Measurements from ENCODE around the gene CST6.

Gene CST6

DNA sequence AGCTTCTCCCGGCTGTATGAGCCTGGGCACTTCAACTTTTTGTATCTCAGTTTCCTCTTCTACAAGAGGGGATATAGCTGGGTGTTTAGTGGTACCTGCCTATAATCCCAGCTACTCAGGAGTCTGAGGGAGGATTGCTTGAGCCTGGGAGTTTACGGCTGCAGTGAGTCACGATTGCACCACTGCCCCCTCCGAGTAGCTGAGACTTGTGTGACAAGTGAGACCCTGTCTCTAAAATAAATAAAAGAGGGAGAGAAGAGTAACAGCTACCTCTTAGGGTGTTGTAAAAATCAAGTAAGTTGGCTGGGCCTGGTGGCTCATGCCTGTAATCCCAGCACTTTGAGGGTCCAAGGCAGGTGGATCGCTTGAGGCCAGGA is 24.5 kb downstream of the CST6 start:
- ATAC-seq = no peak
- no peak for TF ChIP-seq ZNF565 (CRISPR knock-in tag; conservative IDR thresholded peaks at IDR 0.05; ENCODE audit: low read depth)
- TF ChIP-seq OSR1 (CRISPR knock-in tag; IDR thresholded peaks at IDR 0.05) = no peak
- TF ChIP-seq TOX (CRISPR knock-in tag; IDR thresholded peaks at IDR 0.05; ENCODE audit: borderline replicate concordance) = no peak
- no peak for TF ChIP-seq PPARA (CRISPR knock-in tag; IDR thresholded peaks at IDR 0.05; ENCODE audit: borderline replicate concordance)
- no peak for TF ChIP-seq RARB (CRISPR knock-in tag; IDR thresholded peaks at IDR 0.05)
- no peak for TF ChIP-seq SNAI2 (CRISPR knock-in tag; IDR thresholded peaks at IDR 0.05)
- TF ChIP-seq ZFP3 (CRISPR knock-in tag; IDR thresholded peaks at IDR 0.05) = no peak
- TF ChIP-seq, protein P1, sequence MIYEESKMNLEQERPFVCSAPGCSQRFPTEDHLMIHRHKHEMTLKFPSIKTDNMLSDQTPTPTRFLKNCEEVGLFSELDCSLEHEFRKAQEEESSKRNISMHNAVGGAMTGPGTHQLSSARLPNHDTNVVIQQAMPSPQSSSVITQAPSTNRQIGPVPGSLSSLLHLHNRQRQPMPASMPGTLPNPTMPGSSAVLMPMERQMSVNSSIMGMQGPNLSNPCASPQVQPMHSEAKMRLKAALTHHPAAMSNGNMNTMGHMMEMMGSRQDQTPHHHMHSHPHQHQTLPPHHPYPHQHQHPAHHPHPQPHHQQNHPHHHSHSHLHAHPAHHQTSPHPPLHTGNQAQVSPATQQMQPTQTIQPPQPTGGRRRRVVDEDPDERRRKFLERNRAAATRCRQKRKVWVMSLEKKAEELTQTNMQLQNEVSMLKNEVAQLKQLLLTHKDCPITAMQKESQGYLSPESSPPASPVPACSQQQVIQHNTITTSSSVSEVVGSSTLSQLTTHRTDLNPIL (CRISPR knock-in tag; IDR thresholded peaks at IDR 0.05; ENCODE audit: low read depth) = no peak
- TF ChIP-seq TCF4 (CRISPR knock-in tag; IDR thresholded peaks at IDR 0.05; ENCODE audit: borderline replicate concordance) = no peak
- TF ChIP-seq BACH2 (CRISPR knock-in tag; IDR thresholded peaks at IDR 0.05; ENCODE audit: borderline replicate concordance) = no peak
- TF ChIP-seq ISL1 (CRISPR knock-in tag; IDR thresholded peaks at IDR 0.05) = no peak
- TF ChIP-seq ZNF8 (CRISPR knock-in tag; IDR thresholded peaks at IDR 0.05) = no peak
- no peak for TF ChIP-seq ZNF70 (CRISPR knock-in tag; IDR thresholded peaks at IDR 0.05)
- TF ChIP-seq ESRRG (CRISPR knock-in tag; IDR thresholded peaks at IDR 0.05) = no peak
- TF ChIP-seq, protein P2, sequence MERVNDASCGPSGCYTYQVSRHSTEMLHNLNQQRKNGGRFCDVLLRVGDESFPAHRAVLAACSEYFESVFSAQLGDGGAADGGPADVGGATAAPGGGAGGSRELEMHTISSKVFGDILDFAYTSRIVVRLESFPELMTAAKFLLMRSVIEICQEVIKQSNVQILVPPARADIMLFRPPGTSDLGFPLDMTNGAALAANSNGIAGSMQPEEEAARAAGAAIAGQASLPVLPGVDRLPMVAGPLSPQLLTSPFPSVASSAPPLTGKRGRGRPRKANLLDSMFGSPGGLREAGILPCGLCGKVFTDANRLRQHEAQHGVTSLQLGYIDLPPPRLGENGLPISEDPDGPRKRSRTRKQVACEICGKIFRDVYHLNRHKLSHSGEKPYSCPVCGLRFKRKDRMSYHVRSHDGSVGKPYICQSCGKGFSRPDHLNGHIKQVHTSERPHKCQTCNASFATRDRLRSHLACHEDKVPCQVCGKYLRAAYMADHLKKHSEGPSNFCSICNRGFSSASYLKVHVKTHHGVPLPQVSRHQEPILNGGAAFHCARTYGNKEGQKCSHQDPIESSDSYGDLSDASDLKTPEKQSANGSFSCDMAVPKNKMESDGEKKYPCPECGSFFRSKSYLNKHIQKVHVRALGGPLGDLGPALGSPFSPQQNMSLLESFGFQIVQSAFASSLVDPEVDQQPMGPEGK (CRISPR knock-in tag; IDR thresholded peaks at IDR 0.05; ENCODE audit: borderline replicate concordance) = no peak
- no peak for TF ChIP-seq ZFP30 (CRISPR knock-in tag; IDR thresholded peaks at IDR 0.05)
- TF ChIP-seq ARNTL (CRISPR knock-in tag; IDR thresholded peaks at IDR 0.05; ENCODE audit: borderline replicate concordance, low read depth) = no peak
- TF ChIP-seq, protein P3, sequence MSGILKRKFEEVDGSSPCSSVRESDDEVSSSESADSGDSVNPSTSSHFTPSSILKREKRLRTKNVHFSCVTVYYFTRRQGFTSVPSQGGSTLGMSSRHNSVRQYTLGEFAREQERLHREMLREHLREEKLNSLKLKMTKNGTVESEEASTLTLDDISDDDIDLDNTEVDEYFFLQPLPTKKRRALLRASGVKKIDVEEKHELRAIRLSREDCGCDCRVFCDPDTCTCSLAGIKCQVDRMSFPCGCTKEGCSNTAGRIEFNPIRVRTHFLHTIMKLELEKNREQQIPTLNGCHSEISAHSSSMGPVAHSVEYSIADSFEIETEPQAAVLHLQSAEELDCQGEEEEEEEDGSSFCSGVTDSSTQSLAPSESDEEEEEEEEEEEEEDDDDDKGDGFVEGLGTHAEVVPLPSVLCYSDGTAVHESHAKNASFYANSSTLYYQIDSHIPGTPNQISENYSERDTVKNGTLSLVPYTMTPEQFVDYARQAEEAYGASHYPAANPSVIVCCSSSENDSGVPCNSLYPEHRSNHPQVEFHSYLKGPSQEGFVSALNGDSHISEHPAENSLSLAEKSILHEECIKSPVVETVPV (CRISPR knock-in tag; IDR thresholded peaks at IDR 0.05) = no peak
- TF ChIP-seq, protein P4, sequence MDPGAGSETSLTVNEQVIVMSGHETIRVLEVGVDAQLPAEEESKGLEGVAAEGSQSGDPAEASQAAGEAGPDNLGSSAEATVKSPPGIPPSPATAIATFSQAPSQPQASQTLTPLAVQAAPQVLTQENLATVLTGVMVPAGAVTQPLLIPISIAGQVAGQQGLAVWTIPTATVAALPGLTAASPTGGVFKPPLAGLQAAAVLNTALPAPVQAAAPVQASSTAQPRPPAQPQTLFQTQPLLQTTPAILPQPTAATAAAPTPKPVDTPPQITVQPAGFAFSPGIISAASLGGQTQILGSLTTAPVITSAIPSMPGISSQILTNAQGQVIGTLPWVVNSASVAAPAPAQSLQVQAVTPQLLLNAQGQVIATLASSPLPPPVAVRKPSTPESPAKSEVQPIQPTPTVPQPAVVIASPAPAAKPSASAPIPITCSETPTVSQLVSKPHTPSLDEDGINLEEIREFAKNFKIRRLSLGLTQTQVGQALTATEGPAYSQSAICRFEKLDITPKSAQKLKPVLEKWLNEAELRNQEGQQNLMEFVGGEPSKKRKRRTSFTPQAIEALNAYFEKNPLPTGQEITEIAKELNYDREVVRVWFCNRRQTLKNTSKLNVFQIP (CRISPR knock-in tag; IDR thresholded peaks at IDR 0.05; ENCODE audit: borderline replicate concordance, low read depth) = no peak
- TF ChIP-seq CSDC2 (CRISPR knock-in tag; IDR thresholded peaks at IDR 0.05) = no peak

DNA sequence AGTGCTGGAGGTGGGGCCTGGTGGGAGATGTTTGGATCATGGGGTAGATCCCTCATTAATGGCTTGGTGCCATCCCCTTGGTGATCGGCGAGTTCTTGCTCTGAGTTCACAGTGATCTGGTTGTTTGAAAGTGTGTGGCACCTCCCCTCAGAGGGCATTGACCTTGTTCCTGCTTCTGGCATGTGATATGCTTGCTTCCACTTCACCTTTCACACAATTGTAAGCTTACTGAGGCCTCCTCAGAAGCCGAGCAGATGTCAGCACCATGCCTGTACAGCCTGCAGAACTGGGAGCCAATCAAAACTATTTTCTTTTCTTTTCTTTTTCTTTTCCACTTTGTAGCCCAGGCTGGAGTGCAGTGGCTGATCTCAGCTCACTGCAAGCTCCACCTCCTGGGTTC is 25.5 kb downstream of the CST6 start:
- ATAC-seq = no peak
- TF ChIP-seq, protein P3 (CRISPR knock-in tag; IDR thresholded peaks at IDR 0.05) = no peak
- TF ChIP-seq BACH2 (CRISPR knock-in tag; IDR thresholded peaks at IDR 0.05; ENCODE audit: borderline replicate concordance) = no peak

DNA sequence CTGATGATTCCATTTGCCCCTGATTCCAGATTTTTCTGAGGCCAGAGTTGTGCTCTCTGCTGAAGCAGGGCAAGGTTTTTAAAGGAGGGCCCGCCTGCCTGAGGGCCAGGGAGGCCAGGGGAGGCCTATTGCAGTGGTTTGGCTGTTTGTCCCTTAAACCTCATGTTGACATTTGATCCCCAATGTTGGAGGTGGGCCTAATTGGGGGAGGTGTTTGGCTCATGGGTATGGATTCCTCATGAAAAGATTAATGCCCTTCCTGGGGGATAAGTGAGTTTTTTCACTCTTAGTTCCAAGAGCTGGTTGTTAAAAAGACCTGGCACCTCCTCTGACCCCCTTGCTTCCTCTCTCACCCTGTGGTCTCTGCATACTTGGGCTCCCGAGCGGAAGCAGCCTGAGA is 28.0 kb downstream of the CST6 start:
- ATAC-seq = no peak
- TF ChIP-seq OSR1 (CRISPR knock-in tag; IDR thresholded peaks at IDR 0.05) (no peak), SNAI2 (CRISPR knock-in tag; IDR thresholded peaks at IDR 0.05) (no peak), ESRRG (CRISPR knock-in tag; IDR thresholded peaks at IDR 0.05) (no peak), CSDC2 (CRISPR knock-in tag; IDR thresholded peaks at IDR 0.05) (no peak), ISL1 (CRISPR knock-in tag; IDR thresholded peaks at IDR 0.05) (no peak), RARB (CRISPR knock-in tag; IDR thresholded peaks at IDR 0.05) (no peak), ARNTL (CRISPR knock-in tag; IDR thresholded peaks at IDR 0.05; ENCODE audit: borderline replicate concordance, low read depth) (no peak), TOX (CRISPR knock-in tag; IDR thresholded peaks at IDR 0.05; ENCODE audit: borderline replicate concordance) (no peak), ZNF8 (CRISPR knock-in tag; IDR thresholded peaks at IDR 0.05) (no peak), ZC3H10 (CRISPR knock-in tag; IDR thresholded peaks at IDR 0.05) (no peak), PPARA (CRISPR knock-in tag; IDR thresholded peaks at IDR 0.05; ENCODE audit: borderline replicate concordance) (no peak), ZFP30 (CRISPR knock-in tag; IDR thresholded peaks at IDR 0.05) (no peak)
